SK-N-MC (cell line): ENCODE data around the gene PLS1.
"Not testable (repeated sequence)": the region's sequence is repeated elsewhere in the genome, so short reads cannot be mapped to it uniquely, and the experiment has no call there.

Experiments used
- DNase-seq: peaks from one replicate; pipeline ENCODE4 v3.0.0-alpha.2; 2011; ENCODE audit warnings: low read depth, low spot score
- H3K27ac ChIP-seq: fragments of 200-600 bp; sonication (generic); 2 replicates; pipeline ENCODE4 v1.5.1; 2016; ENCODE audit warnings: mixed run types
- H3K36me3 ChIP-seq: fragments of 200-600 bp; sonication (generic); 2 replicates; pipeline ENCODE4 v1.6.1; 2017; ENCODE audit warnings: antibody characterized with exemption, low read length, mixed read lengths; ENCODE audit not compliant: insufficient read depth
- H3K4me3 ChIP-seq: fragments of 200-600 bp; sonication (generic); 2 replicates; pipeline ENCODE4 v1.5.1; 2016
- H3K9ac ChIP-seq: fragments of 200-600 bp; sonication (generic); 2 replicates; pipeline ENCODE4 v1.8.0; 2017; ENCODE audit warnings: mixed run types, mixed read lengths; ENCODE audit not compliant: insufficient read length
- H3K9me3 ChIP-seq: fragments of 200-600 bp; sonication (generic); 2 replicates; pipeline ENCODE4 v1.6.1; 2017; ENCODE audit warnings: low read depth, mild to moderate bottlenecking, antibody characterized with exemption, low read length, moderate library complexity, mixed read lengths
- EZH2 ChIP-seq: fragments of 200-600 bp; sonication (generic); IDR thresholded peaks from one replicate; pipeline ENCODE4 v1.6.1; 2017; ENCODE audit warnings: antibody characterized with exemption
- FOXP2 ChIP-seq: optimal IDR thresholded peaks from 2 replicates; pipeline ENCODE3; 2011; ENCODE audit warnings: mild to moderate bottlenecking, moderate library complexity; ENCODE audit not compliant: insufficient read depth; ENCODE audit errors: extremely low read length, control extremely low read depth
- POLR2AphosphoS5 ChIP-seq: IDR thresholded peaks from 2 replicates; pipeline ENCODE4 v1.6.1; 2012; ENCODE audit warnings: mild to moderate bottlenecking, low read depth, low read length, borderline replicate concordance

Gene PLS1

GRCh38 chr3:142691527-142691926, 95.3 kb downstream of the PLS1 start:
- no peaks in the 10 kb centered on the region for H3K9me3 ChIP-seq
- no peak for DNase-seq
- TF ChIP-seq POLR2AphosphoS5 (no peak), EZH2 (no peak), FOXP2 (no peak)

GRCh38 chr3:142693136-142693853, 97.1 kb downstream of the PLS1 start:
- Histone ChIP-seq H3K9me3 (no peaks in the 10 kb centered on the region), H3K36me3 (no peaks in the 10 kb centered on the region), H3K27ac (no peak overlapping the region), H3K9ac (no peak overlapping the region), H3K4me3 (no peak overlapping the region)
- TF ChIP-seq POLR2AphosphoS5 (no peak), FOXP2 (no peak), EZH2 (no peak)
- no peak for DNase-seq

More at GRCh38 chr3:142691527-142691926, 95.3 kb downstream of the PLS1 start:
- no peaks in the 10 kb centered on the region; the same call in 1 of the 2 replicates for H3K36me3 ChIP-seq
- H3K9ac ChIP-seq = no peak overlapping the region
- H3K27ac ChIP-seq = no peak overlapping the region
- no peak overlapping the region for H3K4me3 ChIP-seq

- no peaks in the 10 kb centered on the region for H3K9me3 ChIP-seq
- no peaks in the 10 kb centered on the region for H3K36me3 ChIP-seq
- H3K4me3 ChIP-seq = no peak overlapping the region
- no peak overlapping the region for H3K27ac ChIP-seq
- no peak overlapping the region for H3K9ac ChIP-seq
- no peak for DNase-seq
- TF ChIP-seq FOXP2 = no peak
- no peak for TF ChIP-seq POLR2AphosphoS5
- TF ChIP-seq EZH2 = no peak
These were observed 98.0 kb downstream of the PLS1 start for GRCh38 chr3:142694225-142694624.

GRCh38 chr3:142705198-142705597, 109.0 kb downstream of the PLS1 start:
- Histone ChIP-seq H3K9ac (no peak overlapping the region), H3K27ac (no peak overlapping the region), H3K9me3 (no peaks in the 10 kb centered on the region), H3K36me3 (no peaks in the 10 kb centered on the region), H3K4me3 (no peak overlapping the region)
- no peak for TF ChIP-seq FOXP2
- TF ChIP-seq EZH2 = no peak
- TF ChIP-seq POLR2AphosphoS5 = no peak
- no peak for DNase-seq

- DNase-seq = no peak
- no peak overlapping the region for H3K9ac ChIP-seq
- H3K4me3 ChIP-seq = no peak overlapping the region
- no peak overlapping the region for H3K27ac ChIP-seq
- TF ChIP-seq FOXP2 (no peak), POLR2AphosphoS5 (no peak), EZH2 (no peak)
- no peaks in the 10 kb centered on the region for H3K36me3 ChIP-seq
- H3K9me3 ChIP-seq = no peaks in the 10 kb centered on the region
These were observed 110.3 kb downstream of the PLS1 start for GRCh38 chr3:142706321-142707127.

GRCh38 chr3:142709207-142709606, 113.0 kb downstream of the PLS1 start:
- Histone ChIP-seq H3K9ac (no peak overlapping the region), H3K4me3 (no peak overlapping the region), H3K36me3 (no peaks in the 10 kb centered on the region), H3K27ac (no peak overlapping the region), H3K9me3 (no peaks in the 10 kb centered on the region)
- TF ChIP-seq POLR2AphosphoS5 (no peak), FOXP2 (no peak), EZH2 (no peak)
- no peak for DNase-seq

GRCh38 chr3:142714882-142715281, 118.7 kb downstream of the PLS1 start:
- H3K4me3 ChIP-seq, H3K9ac ChIP-seq, H3K9me3 ChIP-seq, H3K36me3 ChIP-seq, H3K27ac ChIP-seq, DNase-seq: not testable (repeated sequence)

GRCh38 chr3:142716102-142716501, 119.9 kb downstream of the PLS1 start:
- Histone ChIP-seq H3K9me3 (no peaks in the 10 kb centered on the region), H3K9ac (no peak overlapping the region), H3K36me3 (no peaks in the 10 kb centered on the region), H3K4me3 (no peak overlapping the region), H3K27ac (no peak overlapping the region)
- no peak for DNase-seq
- TF ChIP-seq POLR2AphosphoS5 (no peak), EZH2 (no peak), FOXP2 (no peak)

- Histone ChIP-seq H3K27ac (no peak overlapping the region), H3K9ac (peak overlapping the region; percentile 66), H3K4me3 (peak overlapping the region; percentile 90), H3K36me3 (no peaks in the 10 kb centered on the region), H3K9me3 (no peaks in the 10 kb centered on the region; the same call in 1 of the 2 replicates)
- no peak for TF ChIP-seq FOXP2
- TF ChIP-seq POLR2AphosphoS5 = no peak
- TF ChIP-seq EZH2 = no peak
- DNase-seq = no peak
These were observed 127.4 kb downstream of the PLS1 start for GRCh38 chr3:142723665-142723967.
